ENCODE results near the gene PIGP. TPM values are rescaled to one million over a fixed set of nuclear protein-coding genes. Genes with fewer than 3 reads are reported as not detected.
"Not testable (repeated sequence)": the region's sequence is repeated elsewhere in the genome, so short reads cannot be mapped to it uniquely, and the experiment has no call there.

The PIGP gene
- total RNA-seq (2014; rRNA removed; shearing (Covaris generic)): 8.1 and 16.2 TPM in 2 replicates

- DNase-seq (ENCODE audit: low spot score): peak; percentile 85
Measured at GRCh38 chr21:37072988-37073416, at the start of gene PIGP, which contains the start of gene TTC3. PIGP (minus strand) TSS chr21:37073071; CDS start chr21:37072515, 556 bp downstream. TTC3 (plus strand) TSS chr21:37073254; CDS start chr21:37087258, 14,004 bp downstream.

- DNase-seq (ENCODE audit: low spot score): no peak
Measured at GRCh38 chr21:37119421-37120218, 46.7 kb upstream of the PIGP start.

DNA sequence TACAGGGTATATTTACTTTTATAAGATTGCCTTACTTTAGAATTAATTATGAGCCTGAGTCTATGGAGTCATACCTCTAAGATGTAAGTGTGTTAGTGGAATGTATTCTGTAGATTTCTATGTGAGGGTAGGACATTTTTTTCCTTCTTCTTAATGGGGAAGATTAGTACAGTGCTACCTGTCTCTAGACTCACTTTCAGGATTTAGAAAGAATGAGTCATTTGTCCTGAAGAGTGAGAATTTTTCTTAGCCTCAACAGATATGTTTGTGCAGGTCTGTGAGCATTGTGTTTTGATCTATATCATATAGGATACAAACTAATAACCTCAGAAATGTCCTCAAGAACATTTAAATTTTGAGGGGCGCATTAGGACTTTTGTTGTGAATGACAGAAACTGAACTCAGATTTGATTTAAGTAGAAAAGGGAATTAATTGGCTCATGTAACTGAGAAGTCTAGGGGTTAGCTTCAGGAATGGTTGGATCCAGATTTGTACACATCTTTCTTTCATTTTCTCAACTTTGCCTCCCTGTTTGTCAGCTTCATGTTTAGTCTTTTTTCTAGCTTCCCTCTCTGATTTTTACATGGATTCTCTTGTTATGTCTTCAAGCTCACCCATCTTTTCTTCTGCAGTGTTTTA is 45.4 kb upstream of the PIGP start:
- DNase-seq (ENCODE audit: low spot score): no peak

DNA sequence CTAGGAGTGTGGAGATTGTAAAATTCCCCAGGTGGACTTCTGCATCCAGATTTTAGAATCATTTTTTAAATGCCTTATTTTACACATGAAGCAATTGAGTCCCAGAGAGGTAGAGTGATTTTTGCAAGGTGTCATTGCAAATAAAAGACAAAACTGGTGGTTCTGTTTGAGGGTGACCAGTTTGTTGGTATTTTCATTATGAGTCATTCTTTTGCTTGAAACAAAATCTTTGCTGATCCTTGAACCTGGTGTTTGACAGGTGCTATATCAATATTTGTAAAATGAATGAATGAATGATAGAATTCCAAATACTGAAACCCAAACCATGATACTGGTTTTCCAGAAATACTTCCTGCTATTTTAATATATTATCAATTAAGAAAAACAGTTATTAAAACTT is 44.3 kb upstream of the PIGP start:
- DNase-seq (ENCODE audit: low spot score): no peak

DNA sequence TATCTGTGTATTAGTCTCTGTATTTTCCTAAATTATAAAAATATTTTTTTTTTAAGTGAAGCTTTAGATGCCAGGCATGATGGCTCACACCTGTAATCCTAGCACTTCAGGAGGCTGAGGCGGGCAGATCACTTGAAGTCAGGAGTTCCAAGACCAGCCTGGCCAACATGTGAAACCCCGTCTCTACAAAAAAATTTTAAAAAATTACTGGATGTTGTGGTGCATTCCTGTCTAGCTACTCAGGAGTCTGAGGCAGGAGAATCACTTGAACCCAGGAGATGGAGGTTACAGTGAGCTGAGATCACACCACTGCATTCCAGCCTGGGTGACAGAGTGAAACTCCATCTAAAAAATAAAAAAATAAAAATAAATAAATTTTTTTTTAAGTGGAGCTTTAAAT is 43.6 kb upstream of the PIGP start:
- not testable (repeated sequence) for DNase-seq (ENCODE audit: low spot score)

DNA sequence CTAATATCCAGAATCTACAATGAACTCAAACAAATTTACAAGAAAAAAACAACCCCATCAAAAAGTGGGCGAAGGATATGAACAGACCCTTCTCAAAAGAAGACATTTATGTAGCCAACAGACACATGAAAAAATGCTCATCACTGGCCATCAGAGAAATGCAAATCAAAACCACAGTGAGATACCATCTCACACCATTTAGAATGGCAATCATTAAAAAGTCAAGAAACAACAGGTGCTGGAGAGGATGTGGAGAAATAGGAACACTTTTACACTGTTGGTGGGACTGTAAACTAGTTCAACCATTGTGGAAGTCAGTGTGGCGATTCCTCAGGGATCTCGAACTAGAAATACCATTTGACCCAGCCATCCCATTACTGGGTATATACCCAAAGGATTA is 41.4 kb upstream of the PIGP start:
- not testable (repeated sequence) for DNase-seq (ENCODE audit: low spot score)

GRCh38 chr21:37111029-37111428 is 38.2 kb upstream of the PIGP start:
- not testable (repeated sequence) for DNase-seq (ENCODE audit: low spot score)

DNA sequence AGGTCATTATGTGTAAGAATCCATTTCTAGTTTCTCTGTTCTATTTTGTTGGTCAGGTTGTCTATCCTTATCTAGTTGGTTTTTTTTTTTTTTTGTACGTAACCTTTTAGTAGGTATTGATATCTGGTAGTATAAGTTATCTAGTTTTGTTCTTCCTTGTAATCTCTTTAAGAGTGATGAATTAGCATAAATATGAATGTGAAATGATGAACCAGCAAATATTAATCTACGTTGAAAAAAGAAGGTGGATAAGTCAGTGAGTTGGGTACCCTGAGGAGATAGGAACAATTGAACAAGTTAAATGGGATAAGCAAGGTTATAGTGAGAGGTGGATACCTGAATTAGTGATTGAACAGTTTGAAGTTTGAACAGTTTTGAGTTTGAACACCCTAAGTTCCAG is 34.1 kb upstream of the PIGP start:
- no peak for DNase-seq (ENCODE audit: low spot score)

GRCh38 chr21:37102746-37103145 is 29.9 kb upstream of the PIGP start:
- not testable (repeated sequence) for DNase-seq (ENCODE audit: low spot score)

DNA sequence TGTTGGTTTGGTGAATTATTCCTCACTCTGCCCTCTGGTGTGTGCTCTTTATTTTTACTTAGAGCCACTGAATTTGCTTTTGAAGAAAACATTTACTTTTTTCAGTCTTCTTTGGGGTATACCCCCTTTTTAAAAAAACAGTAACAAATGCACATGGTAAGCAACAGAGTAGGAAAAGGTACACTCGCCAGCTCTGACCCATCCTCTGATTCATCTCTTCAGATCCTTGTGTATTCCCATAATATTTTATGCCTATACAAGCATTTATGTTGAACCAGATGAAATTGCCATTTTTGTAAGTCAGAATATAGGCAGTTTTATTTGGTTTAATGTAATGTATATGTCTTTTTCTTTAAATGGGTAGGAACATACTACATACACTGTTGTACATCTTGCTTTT is 28.5 kb upstream of the PIGP start:
- DNase-seq (ENCODE audit: low spot score): no peak

- no peak for DNase-seq (ENCODE audit: low spot score)
Measured at GRCh38 chr21:37100316-37100715, 27.4 kb upstream of the PIGP start.

DNA sequence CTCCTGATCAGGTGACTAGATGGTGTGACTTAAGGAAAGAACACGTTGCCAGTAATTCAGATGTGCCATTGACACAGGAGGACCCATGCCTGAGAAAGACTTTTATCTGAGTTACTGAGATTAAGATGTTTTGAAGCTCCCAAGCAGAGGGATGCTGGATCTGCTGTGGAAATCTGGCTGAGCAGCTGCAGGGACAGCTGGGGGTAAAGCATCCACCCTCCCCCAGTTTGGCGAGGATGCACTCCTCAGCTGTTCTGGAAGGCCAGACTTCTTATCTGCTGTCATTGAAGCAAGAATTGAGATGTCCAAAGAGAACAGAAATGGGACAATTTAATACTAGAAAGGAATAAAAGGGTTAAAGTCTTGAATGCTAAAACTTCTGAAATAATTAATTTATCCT is 25.9 kb upstream of the PIGP start:
- no peak for DNase-seq (ENCODE audit: low spot score)

- DNase-seq (ENCODE audit: low spot score): no peak
Measured at GRCh38 chr21:37095821-37096220, 22.9 kb upstream of the PIGP start.

- no peak for DNase-seq (ENCODE audit: low spot score)
Measured at GRCh38 chr21:37093977-37094376, 21.1 kb upstream of the PIGP start.

DNA sequence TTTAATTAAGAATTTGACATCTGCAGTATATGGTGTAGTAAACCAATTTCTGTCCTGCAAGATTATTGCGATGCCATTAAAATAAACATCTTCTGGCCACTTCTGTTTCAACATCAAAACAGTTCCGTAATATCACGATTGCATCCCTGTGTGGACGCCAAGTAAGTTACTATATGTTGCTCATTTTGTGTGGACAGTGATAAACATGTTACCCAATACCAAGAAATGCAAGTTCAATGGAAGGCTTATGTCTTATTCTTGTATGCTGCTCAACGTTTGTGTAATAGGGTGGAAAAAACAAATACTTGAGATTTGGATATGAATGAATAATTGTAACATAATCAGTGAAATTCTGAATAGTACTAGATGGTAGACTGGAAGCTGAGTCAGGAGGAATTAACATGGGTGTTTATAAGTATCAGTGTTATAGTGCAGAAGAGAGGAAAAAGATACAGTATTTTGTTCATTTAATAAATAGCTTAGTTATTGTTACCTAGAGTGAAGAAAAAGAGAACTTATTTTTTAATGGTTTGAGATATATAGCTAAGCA is 15.4 kb upstream of the PIGP start:
- DNase-seq (ENCODE audit: low spot score): no peak

DNA sequence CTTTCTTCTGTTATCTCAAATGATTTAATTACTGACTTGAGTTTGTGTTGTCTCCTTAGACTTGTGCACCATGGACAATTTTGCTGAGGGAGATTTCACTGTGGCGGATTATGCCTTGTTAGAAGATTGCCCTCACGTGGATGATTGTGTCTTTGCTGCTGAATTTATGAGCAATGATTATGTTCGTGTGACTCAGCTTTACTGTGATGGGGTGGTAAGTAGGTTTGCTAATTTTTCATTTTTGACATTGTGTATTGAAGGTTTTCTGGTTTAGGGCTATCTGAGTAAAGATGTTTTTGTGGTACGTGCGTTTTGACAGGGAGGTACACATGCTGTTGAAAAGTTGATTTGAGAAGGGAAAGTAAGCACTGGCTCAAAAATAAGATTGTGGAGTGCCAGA is 14.3 kb upstream of the PIGP start:
- peak; percentile 40 for DNase-seq (ENCODE audit: low spot score)

GRCh38 chr21:37085726-37086125 is 12.9 kb upstream of the PIGP start:
- DNase-seq (ENCODE audit: low spot score): no peak

- DNase-seq (ENCODE audit: low spot score): no peak
Measured at GRCh38 chr21:37082856-37083528, 10.1 kb upstream of the PIGP start.

DNA sequence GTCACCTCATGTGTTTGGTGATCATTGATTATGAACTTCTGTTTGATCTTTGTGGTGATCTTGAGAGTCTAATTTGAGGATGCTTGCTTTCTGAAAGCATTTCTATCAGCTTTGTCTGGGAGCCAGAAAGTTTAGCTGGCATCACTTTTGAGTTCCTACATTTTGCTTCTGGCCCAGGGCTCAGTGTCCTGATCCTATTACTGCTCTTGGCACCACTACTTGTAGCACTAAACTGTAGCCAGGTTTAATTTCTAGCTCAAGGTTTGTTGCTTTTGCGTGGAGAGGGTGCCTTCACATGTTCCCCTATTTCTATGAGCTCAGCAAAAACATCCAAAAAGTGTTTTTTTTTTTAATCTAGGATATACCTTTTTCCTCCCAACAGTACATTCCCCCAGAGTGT is 9.5 kb upstream of the PIGP start:
- no peak for DNase-seq (ENCODE audit: low spot score)

DNA sequence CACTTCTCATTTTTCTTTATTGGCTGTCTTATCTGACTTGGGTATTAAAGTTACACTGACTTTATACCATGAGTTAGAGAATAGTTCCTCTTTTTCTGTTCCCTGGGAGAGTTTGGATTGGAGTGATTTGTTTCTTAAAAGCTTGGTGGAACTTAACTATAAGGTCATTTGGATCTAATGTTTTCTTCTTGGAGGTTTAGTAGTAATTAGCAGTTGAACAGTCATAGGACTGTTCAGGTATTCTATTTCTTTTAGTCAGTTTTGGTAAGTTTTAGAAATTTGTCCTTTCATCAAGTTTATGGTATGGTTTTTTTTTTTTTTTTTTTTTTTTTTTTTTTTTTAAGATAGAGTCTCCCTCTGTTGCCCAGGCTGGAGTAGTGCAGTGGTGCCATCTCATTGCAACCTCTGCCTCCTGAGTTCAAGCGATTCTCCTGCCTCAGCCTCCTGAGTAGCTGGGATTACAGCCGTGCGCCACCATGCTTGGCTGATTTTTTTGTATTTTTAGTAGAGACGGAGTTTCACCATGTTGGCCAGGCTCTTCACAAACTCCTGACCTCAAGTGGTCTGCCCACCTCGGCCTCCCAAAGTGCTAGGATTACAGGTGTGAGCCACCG is 6.4 kb upstream of the PIGP start:
- peak; percentile 14 for DNase-seq (ENCODE audit: low spot score)

- no peak for DNase-seq (ENCODE audit: low spot score)
Measured at GRCh38 chr21:37077403-37077802, 4.5 kb upstream of the PIGP start.

All from HT-29 (cell line).